Fibroblast of mammary gland (primary cell): ENCODE results near the gene NOTCH3.

Experiments used
- DNase-seq: peaks from one replicate; pipeline ENCODE4 v3.0.0-alpha.2; 2010; ENCODE audit warnings: low read depth
- H3K4me3 ChIP-seq: 2 replicates; pipeline ENCODE4 v1.5.1; 2011; ENCODE audit warnings: low read depth, mild to moderate bottlenecking, low read length, moderate library complexity; ENCODE audit not compliant: control insufficient read depth
- CTCF ChIP-seq: conservative IDR thresholded peaks from 2 replicates; pipeline ENCODE4 v1.5.1; 2011; ENCODE audit warnings: low read depth, low read length, inconsistent platforms; ENCODE audit not compliant: control insufficient read depth, insufficient read depth

Gene NOTCH3

GRCh38 chr19:15113245-15114152 lies 87.3 kb downstream of the NOTCH3 start:
- H3K4me3 ChIP-seq, result no peak overlapping the region
- TF ChIP-seq CTCF, result no peak
- no peak for DNase-seq

GRCh38 chr19:15112385-15112784 lies 88.4 kb downstream of the NOTCH3 start:
- H3K4me3 ChIP-seq, result no peak overlapping the region
- TF ChIP-seq CTCF, result no peak
- no peak for DNase-seq

- DNase-seq, result no peak
- H3K4me3 ChIP-seq, result no peak overlapping the region
- TF ChIP-seq CTCF, result no peak
Measured at GRCh38 chr19:15111758-15112157, 89.0 kb downstream of the NOTCH3 start.

- DNase-seq, result no peak
- H3K4me3 ChIP-seq, result no peak overlapping the region
- no peak for TF ChIP-seq CTCF
Measured at GRCh38 chr19:15110418-15110815, 90.4 kb downstream of the NOTCH3 start.

GRCh38 chr19:15109768-15110417 lies 90.9 kb downstream of the NOTCH3 start:
- TF ChIP-seq CTCF, result no peak
- no peak for DNase-seq
- no peak overlapping the region for H3K4me3 ChIP-seq
